Gastroesophageal sphincter (tissue), 4 donors: ENCODE results near the gene PLEKHO2. TPM values are rescaled to one million over a fixed set of nuclear protein-coding genes. Genes with fewer than 3 reads are reported as not detected.
A peak's percentile ranks its signal among the peaks of the same experiment; 100 is the strongest.

Experiments used
- ATAC-seq: fragments of 150-250 bp; one replicate; pipeline ENCODE4 v1.9.1; 2016; ENCODE audit warnings: mild to moderate bottlenecking, moderate library complexity
- H3K27ac ChIP-seq, 4 donors: fragments of 200-600 bp; sonication (generic) in 3 of 4; 1 replicate in 3 of 4; 2 replicates in 1 of 4; pipeline ENCODE4 v1.5.1; 2016 to 2019
- H3K27me3 ChIP-seq: fragments of 200-600 bp; sonication (generic); one replicate; pipeline ENCODE4 v1.5.1; 2019
- H3K36me3 ChIP-seq, 2 donors: fragments of 200-600 bp; sonication (generic); one replicate each; pipeline ENCODE4 v1.5.1; 2019; ENCODE audit warnings: control low read depth in 1 of 2
- H3K4me1 ChIP-seq, 3 donors: fragments of 200-600 bp; sonication (generic); 1 replicate in 2 of 3; 2 replicates in 1 of 3; pipeline ENCODE4 v1.5.1; 2016 to 2019; ENCODE audit warnings: control low read depth in 2 of 3
- H3K4me3 ChIP-seq, 2 donors: fragments of 200-600 bp; sonication (generic); one replicate each; pipeline ENCODE4 v1.5.1; 2019; ENCODE audit warnings: mild to moderate bottlenecking in 1 of 2, moderate library complexity in 1 of 2
- H3K9me3 ChIP-seq, 3 donors: fragments of 200-600 bp; sonication (generic); one replicate each; pipeline ENCODE4 v1.5.1; 2017 to 2019; ENCODE audit warnings: control low read depth in 2 of 3
- CTCF ChIP-seq, 4 experiments: fragments of 200-600 bp in 2 of 4; fragments of 450-650 bp in 2 of 4; sonication (generic) in 1 of 4; IDR thresholded peaks; one replicate each; pipeline ENCODE4 v1.5.1; 2017 to 2019; ENCODE audit warnings: antibody characterized with exemption in 4 of 4, mild to moderate bottlenecking in 2 of 4, moderate library complexity in 2 of 4
- EP300 ChIP-seq: sonication (generic); formaldehyde crosslinking; IDR thresholded peaks from one replicate; pipeline ENCODE4 v1.6.1; 2017; ENCODE audit warnings: antibody characterized with exemption, mild to moderate bottlenecking
- POLR2A ChIP-seq, 2 donors: fragments of 450-650 bp; IDR thresholded peaks; one replicate each; pipeline ENCODE4 v1.6.1; 2017; ENCODE audit warnings: antibody characterized with exemption in 2 of 2, mild to moderate bottlenecking in 2 of 2, moderate library complexity in 1 of 2
- POLR2AphosphoS5 ChIP-seq: sonication (generic); formaldehyde crosslinking; IDR thresholded peaks from one replicate; pipeline ENCODE4 v1.6.1; 2017; ENCODE audit warnings: antibody characterized with exemption
- WGBS, 2 donors: methylation state at CpG; one replicate each; pipeline ENCODE4 v1.1.5; 2018; ENCODE audit warnings: low coverage in 1 of 2; 5-methylcytosine and 5-hydroxymethylcytosine counted together
- total RNA-seq, 4 donors: library from RNA; depleted of rRNA; stranded (reverse); fragments of >200 nt; gene quantifications; one replicate each; pipeline ENCODE4 v1.1.0, GENCODE V29; 2016

PLEKHO2 gene
- total RNA-seq, 4 donors from 2014 or later = 27.1 to 47.9 (median 43.1) TPM

GRCh38 chr15:64803526-64803925 is 38.2 kb upstream of the PLEKHO2 start:
- Histone ChIP-seq H3K27me3 (no peaks in the 10 kb centered on the region), H3K36me3 (no peaks in the 10 kb centered on the region), H3K9me3 (no peaks in the 10 kb centered on the region), H3K27ac (peak overlapping the region in 2 of 4 donors; percentile 83 to 86), H3K4me3 (no peak overlapping the region), H3K4me1 (peaks cover 0 to 50% (median 11%) of the 10 kb centered on the region in 3 donors)
- 93% methylated on average over 1 of the region's 1 CpG; no CpG with 5 or more reads in 1 of the 2 donors for whole genome bisulfite sequencing, 2 donors
- ATAC-seq = no peak
- TF ChIP-seq CTCF (IDR thresholded peaks at IDR 0.05) (no peak), POLR2A (IDR thresholded peaks at IDR 0.05) (no peak), EP300 (no peak), POLR2AphosphoS5 (no peak)

- H3K4me1 ChIP-seq = peaks cover 0 to 61% (median 11%) of the 10 kb centered on the region in 3 donors
- TF ChIP-seq POLR2A (IDR thresholded peaks at IDR 0.05) = no peak
- TF ChIP-seq CTCF (IDR thresholded peaks at IDR 0.05) = no peak
- no peak for TF ChIP-seq EP300
- TF ChIP-seq POLR2AphosphoS5 = no peak
- no peaks in the 10 kb centered on the region for H3K9me3 ChIP-seq
- H3K27ac ChIP-seq = peak overlapping the region in 3 of 4 donors; percentile 50 to 93 (median 83)
- ATAC-seq = no peak
- H3K27me3 ChIP-seq = no peaks in the 10 kb centered on the region
- H3K36me3 ChIP-seq = no peaks in the 10 kb centered on the region
- 36 to 50% methylated on average over 1 to 2 of the region's 2 CpGs for whole genome bisulfite sequencing, 2 donors
- no peak overlapping the region for H3K4me3 ChIP-seq
Observed at GRCh38 chr15:64804619-64805018, 37.1 kb upstream of the PLEKHO2 start.

GRCh38 chr15:64806509-64806908 is 35.2 kb upstream of the PLEKHO2 start:
- Histone ChIP-seq H3K4me3 (peak overlapping the region in 1 of 2 donors; percentile 38), H3K36me3 (no peaks in the 10 kb centered on the region), H3K27ac (peak overlapping the region; percentile 92 to 94 (median 93)), H3K27me3 (no peaks in the 10 kb centered on the region), H3K9me3 (no peaks in the 10 kb centered on the region), H3K4me1 (peaks cover 0 to 73% (median 11%) of the 10 kb centered on the region in 3 donors)
- 53 to 73% methylated on average over 2 of the region's 6 CpGs for WGBS, 2 donors
- TF ChIP-seq CTCF (IDR thresholded peaks at IDR 0.05) (no peak), POLR2A (IDR thresholded peaks at IDR 0.05) (no peak), POLR2AphosphoS5 (no peak), EP300 (no peak)
- ATAC-seq = no peak

GRCh38 chr15:64807051-64807749 is 34.5 kb upstream of the PLEKHO2 start:
- peaks cover 0 to 66% (median 6%) of the 10 kb centered on the region in 3 donors for H3K4me1 ChIP-seq
- WGBS, 2 donors = 25 to 36% methylated on average over 5 of the region's 13 CpGs
- peak; percentile 71 for ATAC-seq
- H3K27ac ChIP-seq = peak overlapping the region; percentile 92 to 94 (median 93)
- H3K36me3 ChIP-seq = no peaks in the 10 kb centered on the region
- H3K4me3 ChIP-seq = peak overlapping the region in 1 of 2 donors; percentile 38
- no peaks in the 10 kb centered on the region for H3K27me3 ChIP-seq
- no peaks in the 10 kb centered on the region for H3K9me3 ChIP-seq
- TF ChIP-seq POLR2A (IDR thresholded peaks at IDR 0.05) (peak in 1 of 2 donors; percentile 37), CTCF (IDR thresholded peaks at IDR 0.05) (no peak), POLR2AphosphoS5 (peak; percentile 40)

- TF ChIP-seq CTCF (IDR thresholded peaks at IDR 0.05) (no peak), POLR2A (IDR thresholded peaks at IDR 0.05) (no peak), POLR2AphosphoS5 (no peak), EP300 (no peak)
- Histone ChIP-seq H3K4me1 (peaks cover 0 to 60% (median 5%) of the 10 kb centered on the region in 3 donors), H3K27ac (peak overlapping the region; percentile 92 to 94 (median 93)), H3K9me3 (no peaks in the 10 kb centered on the region), H3K4me3 (peak overlapping the region in 1 of 2 donors; percentile 38), H3K36me3 (no peaks in the 10 kb centered on the region), H3K27me3 (no peaks in the 10 kb centered on the region)
- WGBS, 2 donors = no CpG with 5 or more reads among the region's 6 CpGs
- peak; percentile 20 for ATAC-seq
Observed at GRCh38 chr15:64807751-64808222, 33.9 kb upstream of the PLEKHO2 start.
